ENCODE measurements around the gene B4GALT5.
A peak's percentile ranks its signal among the peaks of the same experiment; 100 is the strongest.

Gene B4GALT5

DNA sequence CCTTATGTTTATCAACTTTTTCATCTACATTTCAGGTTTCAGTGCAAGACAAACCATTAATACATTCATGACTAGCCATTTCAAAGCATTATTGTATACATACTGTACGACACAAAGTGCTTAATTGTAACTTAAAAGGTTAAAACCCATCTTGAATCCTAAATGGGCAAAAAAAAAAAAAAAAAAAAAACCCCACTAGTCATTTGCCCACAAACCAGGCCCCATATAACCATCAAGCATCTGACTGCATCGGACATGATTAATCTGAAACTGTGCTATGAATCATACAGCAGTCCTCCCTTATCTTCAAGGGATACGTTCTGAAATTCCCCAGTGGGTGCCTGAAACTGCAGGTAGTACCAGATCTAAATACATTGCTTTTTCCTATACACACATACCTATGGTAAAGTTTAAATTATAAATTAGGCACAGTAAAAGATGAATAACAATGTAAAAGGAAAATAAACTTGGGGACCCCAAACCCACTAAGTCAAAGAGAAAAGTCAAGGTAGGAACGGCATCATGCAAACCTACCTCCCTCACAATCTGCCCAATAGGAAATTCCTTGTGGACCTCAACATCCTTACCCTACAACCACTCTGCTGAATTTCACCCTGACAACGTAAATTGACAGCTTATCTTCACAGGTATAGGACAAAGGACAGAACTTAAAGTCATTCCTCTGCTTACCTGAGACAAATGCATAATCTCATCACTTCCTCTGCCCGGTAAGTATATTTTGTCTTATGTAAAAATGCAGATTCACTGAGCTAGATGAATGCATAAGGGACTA is 14.3 kb downstream of the B4GALT5 start:
- no peak for DNase-seq

DNA sequence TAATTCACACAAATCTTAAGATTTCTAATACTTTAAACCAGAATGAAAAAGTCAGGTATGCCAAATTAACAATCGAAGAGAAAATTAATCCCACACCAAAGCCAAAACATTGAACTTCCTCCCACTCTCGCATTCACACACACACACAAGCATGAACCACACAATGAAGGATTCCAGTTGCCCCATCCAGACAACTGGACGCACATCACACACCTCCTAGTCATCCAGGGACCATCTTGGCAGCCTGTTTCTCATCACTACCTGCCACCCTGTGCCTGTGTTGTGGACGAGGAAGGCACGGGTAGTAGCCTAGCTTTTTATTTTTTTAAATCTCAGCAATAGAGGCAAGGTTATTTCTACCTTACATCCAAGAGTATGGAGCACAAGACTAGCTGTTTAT is 15.2 kb downstream of the B4GALT5 start:
- no peak for DNase-seq

DNA sequence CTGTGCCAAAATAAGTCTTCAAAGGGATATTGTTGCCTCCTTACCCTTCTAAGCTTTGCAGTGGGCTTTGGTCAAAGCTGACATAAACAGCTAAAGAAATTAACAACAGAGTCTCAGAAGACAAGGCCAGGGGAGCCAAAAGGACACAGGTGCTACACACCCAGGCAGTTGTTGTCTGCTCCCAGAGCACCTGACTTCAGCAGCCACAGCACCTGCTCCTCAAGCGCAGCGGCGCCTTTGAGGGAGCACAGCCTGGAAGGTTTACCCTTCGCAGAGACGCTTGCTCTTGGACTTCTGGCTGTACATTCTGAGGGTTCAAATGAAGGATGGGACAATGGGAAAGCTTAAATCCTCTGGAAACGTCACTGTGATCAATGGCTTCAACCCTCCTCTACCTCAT is 16.6 kb downstream of the B4GALT5 start:
- peak; percentile 84 for DNase-seq

DNA sequence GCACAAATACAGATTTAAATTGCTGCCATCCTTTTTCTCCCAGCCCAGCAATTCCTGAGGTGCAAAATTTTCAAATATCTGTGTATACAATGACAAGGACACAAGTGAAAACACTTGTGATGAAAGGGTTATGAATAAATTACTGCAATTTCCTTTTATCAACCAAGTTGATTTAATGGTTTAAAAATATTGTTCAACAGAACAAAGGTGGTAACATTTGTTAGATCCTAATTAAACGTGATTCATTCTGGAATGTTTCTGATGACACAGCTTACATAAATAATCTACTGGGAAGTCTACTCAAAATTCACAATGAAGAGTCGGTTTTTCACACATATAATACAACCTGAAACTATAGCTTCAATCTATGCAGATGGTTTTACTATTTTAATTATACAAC is 17.1 kb downstream of the B4GALT5 start:
- DNase-seq: no peak

DNA sequence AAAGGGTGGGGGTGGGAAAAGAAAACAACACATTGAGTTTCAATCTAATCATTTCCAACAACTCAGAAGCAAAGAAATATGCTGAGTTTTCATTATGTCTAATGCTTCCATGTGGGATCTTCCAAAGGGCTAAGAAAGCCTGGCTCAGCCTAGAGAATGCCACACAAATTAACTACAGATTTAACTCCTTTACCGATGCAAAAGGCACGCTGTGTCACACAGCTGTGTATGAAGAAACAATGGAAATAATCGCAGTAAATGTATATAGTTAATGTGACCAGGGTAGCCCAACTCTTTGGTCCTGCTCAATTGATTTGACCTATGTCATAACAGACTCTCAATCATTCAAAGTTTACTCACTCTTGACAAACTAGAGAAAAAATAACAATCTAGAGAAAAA is 17.8 kb downstream of the B4GALT5 start:
- DNase-seq: no peak

DNA sequence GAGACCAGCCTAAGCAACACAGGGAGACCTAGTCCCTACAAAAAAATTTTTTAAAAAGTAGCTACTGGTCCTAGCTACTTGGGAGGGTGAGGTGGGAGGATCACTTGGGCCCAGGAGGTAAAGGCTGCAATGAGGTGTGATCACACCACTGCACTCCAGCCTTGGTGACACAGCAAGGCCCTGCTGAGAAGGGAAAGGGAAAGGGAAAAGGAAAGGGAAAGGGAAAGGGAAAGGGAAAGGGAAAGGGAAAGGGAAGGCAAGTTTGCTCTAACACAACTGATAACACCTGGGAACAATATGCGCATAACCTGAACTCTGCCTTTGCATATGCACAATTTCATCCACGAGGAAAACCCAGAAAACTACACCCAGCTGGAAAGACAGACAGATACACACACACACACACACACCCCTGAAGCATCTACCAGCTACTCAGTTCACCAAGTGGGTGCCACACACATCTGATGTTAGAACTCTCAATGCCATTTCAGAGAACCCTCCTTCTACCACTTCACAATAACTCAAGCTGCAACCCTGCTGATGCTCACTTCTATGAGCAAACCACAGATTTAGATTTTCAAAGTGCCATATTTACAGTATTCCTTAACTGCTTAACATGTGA is 19.1 kb downstream of the B4GALT5 start:
- peak; percentile 29 for DNase-seq

DNA sequence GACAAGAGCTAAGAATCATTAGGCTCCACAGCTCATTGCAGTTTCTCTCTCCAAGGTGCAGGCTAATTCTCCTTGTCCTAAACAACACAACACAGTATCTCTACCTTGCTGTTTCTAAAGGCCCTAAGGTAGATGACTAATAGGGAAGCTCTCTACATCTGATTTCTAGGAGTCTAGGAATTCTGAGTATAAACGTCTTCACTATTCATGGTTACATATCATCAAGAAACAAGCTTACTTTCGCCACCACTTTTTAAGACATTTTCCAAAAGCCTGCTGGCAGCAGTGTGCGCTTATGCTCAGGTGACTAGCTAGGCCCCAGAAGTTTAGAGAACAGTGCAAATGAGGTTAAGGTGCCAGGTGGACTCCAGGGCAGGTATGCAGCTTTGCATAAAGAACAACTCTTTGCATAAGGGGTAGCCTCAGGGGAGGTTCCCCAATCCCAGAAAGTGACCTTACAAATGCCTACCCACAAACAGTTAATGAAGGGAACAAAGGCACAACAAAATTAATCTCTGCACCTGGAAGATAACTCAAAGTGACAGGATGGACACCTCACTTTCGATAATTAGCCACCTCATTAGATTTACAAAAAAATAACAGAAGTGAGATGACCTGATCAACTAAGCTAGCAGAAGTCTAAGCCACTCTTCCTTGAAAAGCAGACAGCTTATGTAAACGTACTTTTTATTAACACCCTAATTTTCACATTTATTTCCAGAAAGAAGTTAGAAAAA is 20.1 kb downstream of the B4GALT5 start:
- DNase-seq: no peak

DNA sequence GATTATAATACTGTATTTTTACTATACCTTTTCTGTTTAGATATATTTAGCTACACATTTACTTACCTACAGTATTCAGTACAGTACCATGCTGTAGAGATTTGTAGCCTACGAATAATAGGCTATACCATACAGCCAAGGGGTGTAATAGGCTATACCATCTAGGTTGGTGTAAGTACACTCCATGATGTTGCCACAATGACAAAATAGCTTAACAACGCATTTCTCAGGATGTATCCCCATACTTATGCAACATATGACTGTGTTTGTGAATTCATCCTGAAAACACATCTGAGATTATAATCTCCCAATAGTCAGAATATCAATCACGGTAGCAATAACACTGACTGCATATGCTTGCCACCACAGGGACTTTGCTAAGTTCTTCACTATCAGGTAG is 20.7 kb downstream of the B4GALT5 start:
- no peak for DNase-seq

DNA sequence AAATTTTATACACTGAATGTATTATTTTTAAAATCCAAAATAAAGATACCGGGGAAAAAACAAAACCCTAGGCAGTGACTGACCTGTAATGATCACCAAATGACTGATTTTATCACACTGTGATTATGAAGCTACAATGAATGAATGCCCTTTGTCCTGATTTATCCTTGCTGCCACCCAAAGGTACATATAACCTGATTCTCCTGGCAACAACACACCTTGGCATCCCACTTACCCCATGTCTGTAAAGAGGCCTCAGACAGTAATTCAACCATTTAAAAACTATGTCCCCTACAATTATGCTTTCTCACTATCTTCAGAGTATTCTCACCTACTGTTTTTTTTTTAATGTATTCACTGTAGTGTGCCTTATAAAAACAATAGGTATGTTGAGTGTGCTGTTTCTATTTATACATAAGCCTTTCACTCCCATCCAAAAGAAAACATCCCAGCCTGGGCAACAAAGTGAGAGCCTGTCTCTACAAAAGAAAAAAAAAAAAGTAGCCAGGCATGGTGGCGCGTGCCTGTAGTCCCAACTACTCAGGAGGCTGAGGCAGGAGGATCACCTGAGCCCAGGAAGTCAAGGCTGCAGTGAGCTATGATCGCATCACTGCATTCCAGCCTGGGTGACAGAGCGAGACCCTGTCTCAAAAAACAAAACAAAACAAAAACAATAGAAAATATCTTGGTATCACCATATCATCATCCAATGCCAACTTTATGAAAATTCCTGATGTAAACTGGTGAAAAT is 21.7 kb downstream of the B4GALT5 start:
- no peak for DNase-seq

DNA sequence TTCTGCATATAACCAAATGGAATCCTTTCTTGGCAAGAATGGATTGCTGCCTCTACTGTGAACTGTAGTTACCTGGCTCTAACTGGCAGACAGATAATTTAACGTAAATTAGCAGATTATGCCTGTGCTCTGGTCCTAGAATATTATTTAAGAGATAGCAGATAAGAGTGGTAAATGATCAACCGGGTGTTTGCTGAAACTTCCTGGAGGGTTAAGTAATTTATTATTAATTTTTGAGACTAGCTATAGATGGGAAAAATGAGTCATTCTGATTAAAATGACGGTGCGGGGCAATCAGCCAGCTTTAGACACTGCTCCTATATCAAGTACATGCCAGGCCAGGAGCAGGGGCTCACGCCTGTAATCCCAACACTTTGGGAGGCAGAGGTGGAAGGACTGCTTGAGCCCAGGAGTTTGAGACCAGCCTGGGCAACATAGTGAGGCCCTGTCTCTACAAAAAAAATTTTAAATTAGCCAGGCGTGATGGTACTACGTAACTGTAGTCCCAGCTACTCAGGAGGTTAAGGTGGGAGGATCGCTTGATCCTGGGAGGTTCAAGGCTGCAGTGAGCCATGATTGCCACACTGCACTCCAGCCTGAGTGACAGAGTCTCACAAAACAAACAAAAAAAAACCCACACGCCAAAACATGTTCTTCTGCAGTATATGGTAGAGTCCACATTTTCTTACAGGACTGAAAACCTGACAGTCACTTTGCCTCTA is 22.6 kb downstream of the B4GALT5 start:
- DNase-seq: no peak

DNA sequence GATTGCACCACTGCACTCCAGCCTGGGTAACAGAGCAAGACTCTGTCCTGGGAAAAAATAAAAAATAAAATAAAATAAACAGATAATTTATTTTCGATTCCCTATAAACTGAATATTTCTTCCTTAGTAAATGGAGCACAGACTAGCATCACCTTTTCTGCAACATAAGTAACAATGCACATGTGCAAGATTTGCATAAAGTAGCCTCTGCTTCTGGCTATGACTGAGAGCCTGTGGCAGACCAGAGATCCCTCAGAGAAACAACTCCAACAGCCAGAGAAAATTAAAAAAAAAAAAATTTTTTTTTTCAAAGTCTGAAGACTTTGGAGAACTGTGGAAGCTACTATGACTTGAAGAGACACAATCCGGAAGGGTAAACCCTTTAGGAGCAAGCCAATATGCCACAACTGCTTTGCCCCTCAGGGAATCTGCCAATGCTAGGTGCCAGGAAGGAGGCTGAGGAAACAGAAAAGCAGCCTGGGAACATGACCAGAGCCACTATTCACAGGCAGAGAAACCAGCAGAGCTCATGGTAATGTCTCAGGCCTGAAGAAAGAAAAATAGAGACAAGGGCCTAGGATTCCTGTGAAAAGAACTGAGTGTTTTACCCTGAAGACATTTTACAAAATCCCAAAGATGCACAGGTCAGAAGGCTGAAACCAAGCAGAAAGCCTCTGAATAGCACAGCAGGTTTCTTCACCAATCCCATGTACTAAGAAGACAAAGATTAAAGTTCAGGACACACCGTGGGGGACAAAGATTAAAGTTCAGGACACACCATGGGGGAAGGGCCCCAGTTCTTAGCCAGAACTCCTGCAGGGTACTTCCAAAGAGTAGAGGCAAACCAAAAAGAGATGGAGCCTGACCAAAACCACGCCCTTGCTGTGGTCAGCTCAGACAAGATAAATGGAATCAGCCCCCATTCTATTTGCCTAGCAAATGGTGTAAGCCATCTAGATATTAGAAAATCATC is 25.8 kb downstream of the B4GALT5 start:
- no peak for DNase-seq

DNA sequence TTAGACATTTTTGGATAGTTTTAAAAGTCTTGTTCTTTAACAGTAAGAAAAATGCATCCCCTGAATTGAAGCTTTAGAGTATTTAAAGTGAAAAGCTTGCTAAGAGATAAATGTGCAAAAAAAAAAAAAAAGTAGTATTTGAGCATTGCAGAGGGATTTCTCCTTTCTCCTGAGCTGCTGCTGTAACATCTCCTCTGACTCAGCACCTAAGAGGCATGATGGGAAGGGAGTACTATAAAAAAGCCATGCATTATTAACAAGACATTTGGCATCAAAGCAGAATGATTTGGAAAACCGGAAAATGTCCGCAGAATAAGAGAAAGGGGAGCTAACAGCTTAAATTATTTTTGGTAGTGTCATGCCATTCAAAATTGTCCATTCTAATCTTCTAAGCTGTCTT is 27.9 kb downstream of the B4GALT5 start:
- DNase-seq: no peak

DNA sequence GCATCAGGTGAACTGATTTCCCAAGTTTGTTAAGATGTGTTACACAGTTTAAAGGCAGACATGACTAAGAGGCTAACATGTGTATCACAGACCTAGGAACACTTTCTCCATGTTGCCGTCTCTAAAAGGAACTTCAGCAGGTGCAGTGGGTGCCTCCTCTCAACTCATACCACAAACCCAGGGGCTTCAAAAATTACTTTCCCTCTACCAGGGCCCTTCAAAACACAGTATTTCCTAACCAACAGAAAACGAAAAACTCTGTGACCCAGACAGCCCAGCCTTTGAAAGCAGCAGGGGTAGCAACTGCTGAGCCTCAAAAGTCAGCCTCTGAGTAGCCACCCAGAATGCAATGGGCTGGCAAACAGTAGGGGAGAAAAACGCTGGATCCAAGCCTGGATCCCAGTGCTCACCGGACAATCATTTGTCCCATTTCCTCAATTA is 28.5 kb downstream of the B4GALT5 start:
- DNase-seq: no peak

DNA sequence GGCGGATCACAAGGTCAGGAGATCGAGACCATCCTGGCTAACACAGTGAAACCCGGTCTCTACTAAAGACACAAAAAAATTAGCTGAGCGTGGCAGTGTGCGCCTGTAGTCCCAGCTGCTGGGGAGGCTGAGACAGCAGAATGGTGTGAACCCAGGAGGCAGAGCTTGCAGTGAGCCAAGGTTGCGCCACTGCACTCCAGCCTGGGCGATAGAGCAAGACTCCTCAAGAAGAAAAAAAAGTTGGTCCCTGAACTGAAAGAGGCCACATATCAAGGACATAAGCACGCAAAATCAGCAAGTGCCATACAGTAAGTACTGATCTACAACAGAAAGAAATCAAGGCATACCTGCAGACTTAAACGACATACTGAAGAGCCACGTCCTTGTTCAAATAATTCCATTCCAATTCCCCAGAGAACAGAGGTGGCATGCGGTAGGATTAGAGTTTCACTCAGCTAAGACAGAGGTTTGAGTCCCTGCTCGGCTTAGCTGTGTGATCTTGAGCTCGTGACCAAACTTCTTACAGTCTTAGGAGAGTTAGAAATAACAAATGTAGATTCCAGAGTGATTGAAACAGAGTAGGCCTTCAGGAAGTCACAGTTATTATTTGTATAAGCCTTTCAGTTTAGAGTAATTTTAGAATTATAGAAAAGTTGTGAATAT is 29.2 kb downstream of the B4GALT5 start:
- no peak for DNase-seq

DNA sequence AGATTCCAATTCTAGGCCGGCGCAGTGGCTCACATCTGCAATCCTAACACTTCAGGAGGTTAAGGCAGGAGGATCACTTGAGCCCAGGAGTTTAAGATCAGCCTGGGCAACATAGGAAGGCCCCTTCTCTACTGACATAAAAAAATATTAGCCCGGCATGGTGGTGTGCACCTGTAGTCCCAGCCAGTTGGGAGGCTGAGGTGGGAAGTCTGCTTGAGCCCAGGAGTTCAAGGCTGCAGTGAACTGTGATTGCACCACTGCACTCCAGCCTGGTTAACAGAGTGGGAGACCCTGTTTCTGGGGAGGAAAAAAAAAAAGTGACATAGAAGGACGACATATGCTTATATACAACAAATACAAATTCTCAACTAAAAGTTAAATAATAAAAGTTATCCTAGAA is 30.9 kb downstream of the B4GALT5 start:
- DNase-seq: no peak

DNA sequence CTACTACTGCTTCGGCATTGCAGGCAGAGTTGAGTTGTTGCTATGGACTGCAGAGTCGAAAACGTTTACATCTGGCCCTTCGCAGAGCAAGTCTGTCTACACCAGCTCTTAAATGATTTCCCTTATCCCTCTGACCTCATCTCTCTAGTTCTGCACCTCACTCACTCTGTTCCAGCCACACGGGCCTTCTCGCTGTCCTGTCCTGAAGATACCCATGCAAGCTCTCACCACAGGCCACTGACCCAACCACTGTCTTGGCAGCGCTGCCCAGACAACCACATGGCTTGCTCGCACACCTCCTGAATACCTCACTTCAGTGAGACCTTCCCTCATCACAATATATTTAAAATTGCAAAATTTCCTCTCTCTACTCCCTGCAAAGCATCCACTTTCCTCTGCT is 31.4 kb downstream of the B4GALT5 start:
- no peak for DNase-seq

DNA sequence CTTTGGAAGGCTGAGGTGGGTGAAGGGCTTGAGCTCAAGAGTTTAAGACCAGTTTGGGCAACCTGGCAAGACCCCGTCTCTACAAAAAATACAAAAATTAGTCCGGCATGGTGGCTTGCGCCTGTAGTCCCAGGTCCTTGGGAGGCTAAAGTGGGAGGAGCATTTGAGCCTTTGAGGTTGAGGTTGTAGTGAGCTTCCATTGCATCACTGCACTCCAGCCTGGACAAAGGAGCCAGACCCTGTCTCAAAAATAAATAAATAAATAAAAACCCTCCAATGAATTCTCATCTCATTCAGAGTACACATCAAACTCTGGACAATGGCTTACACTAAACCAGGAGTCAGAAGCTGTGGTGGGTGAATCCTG is 31.8 kb downstream of the B4GALT5 start:
- no peak for DNase-seq

DNA sequence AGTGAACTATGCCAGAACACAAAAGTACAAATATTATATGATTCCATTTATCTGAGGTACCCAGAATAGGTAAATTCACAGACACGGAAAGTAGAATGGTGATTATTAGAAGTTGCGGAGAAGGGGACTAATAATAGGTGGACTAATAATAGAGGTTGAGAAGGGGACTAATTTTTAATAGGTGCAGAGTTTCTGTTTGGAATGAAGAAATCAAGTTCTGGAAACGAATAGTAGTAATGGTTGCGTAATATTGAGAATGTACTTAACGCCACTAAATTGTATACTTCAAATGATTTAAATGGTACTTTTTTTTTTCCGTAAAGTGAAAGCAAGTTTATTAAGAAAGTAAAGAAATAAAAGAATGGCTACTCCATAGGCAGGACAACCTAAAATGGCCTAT is 33.2 kb downstream of the B4GALT5 start:
- DNase-seq: no peak

DNA sequence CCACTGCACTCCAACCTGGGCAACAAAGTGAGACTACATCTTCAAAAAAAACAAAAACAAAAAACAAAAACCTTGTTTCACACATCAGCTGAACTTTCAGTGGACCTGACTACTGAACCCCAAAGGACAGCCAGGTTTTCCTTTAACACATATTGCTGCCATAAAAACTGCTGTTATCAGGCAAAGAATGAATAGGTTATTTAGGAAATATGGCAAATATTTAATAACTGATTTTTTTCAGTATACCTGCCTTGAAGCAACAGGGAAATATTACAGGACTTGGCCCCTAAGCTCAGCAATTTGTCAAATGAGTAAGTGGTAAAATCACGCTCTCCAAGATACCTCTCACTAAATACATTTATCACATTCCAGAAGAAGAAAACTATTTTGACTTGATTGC is 34.0 kb downstream of the B4GALT5 start:
- DNase-seq: no peak

DNA sequence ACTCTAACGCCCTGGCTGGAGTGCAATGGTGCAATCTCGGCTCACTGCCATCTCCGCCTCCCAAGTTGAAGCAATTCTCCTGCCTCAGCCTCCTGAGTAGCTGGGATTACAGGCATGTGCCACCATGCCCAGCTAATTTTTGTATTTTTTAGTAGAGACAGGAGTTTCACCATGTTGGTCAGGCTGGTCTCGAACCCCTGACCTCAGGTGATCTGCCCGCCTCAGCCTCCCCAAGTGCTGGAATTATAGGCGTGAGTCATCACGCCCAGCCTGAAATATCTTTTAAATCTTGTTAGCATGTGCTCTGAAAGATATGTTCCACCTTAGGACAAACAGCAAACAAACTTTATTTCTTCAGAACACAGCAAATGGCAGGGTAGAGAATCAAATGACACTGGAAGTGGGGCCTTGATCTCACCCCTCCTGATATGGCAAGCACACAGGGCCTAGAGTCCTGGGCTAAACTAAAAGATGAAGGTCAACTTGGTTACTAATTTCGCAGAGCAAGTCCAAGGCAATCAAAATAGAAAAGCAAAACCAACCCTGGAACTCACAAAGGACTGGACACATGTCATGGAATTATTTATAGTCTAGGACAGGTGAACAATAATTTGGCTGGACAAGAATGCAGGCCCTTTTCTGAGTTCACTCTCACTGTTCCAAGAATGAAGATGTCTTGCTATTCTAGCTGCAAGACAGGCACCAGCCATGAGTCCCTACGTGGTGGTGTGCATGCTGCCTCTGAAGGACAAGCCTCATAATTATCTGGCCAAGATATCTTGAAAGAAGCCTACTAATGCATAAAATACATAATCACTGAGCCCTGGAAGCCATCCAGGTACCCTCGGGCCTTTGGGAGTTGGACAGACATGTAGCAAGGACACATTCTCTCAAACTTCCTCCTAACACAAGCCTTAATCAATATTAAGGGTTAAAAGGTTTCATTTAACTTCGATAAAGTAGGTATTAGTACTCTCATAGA is 35.6 kb downstream of the B4GALT5 start:
- DNase-seq: peak; percentile 28

Data from RPMI8226 (cell line).